Sigmoid colon (tissue), 7 donors: ENCODE measurements around the gene FOXO6. TPM values are rescaled to one million over a fixed set of nuclear protein-coding genes. Genes with fewer than 3 reads are reported as not detected.
A peak's percentile ranks its signal among the peaks of the same experiment; 100 is the strongest.

Source experiments
- DNase-seq: peaks from one replicate; pipeline ENCODE4 v3.0.0-alpha.2; 2019
- H3K27ac ChIP-seq, 4 donors: fragments of 200-600 bp; sonication (generic); one replicate each; pipeline ENCODE4 v1.5.1; 2016 to 2019; ENCODE audit warnings: mild to moderate bottlenecking in 1 of 4
- H3K27me3 ChIP-seq, 3 donors: fragments of 200-600 bp; sonication (generic); one replicate each; pipeline ENCODE4 v1.5.1; 2019; ENCODE audit warnings: mild to moderate bottlenecking in 1 of 3
- H3K36me3 ChIP-seq, 4 donors: fragments of 200-600 bp; sonication (generic); one replicate each; pipeline ENCODE4 v1.5.1; 2016 to 2019
- H3K4me1 ChIP-seq, 4 donors: fragments of 200-600 bp; sonication (generic); one replicate each; pipeline ENCODE4 v1.5.1; 2017 to 2019
- H3K4me3 ChIP-seq, 4 donors: fragments of 200-600 bp; sonication (generic); one replicate each; pipeline ENCODE4 v1.5.1; 2017 to 2019; ENCODE audit warnings: mild to moderate bottlenecking in 2 of 4, moderate library complexity in 1 of 4
- H3K9me3 ChIP-seq, 4 donors: fragments of 200-600 bp in 3 of 4; sonication (generic) in 3 of 4; one replicate each; pipeline versions ENCODE4 v1.5.1 to v1.6.1; 2013 to 2019
- CTCF ChIP-seq, 4 experiments: fragments of 450-650 bp in 3 of 4; fragments of 200-600 bp in 1 of 4; IDR thresholded peaks; one replicate each; pipeline ENCODE4 v1.5.1; 2016 to 2019; ENCODE audit warnings: antibody characterized with exemption in 4 of 4, mild to moderate bottlenecking in 3 of 4, moderate library complexity in 2 of 4
- EP300 ChIP-seq, 4 donors: sonication (generic); formaldehyde crosslinking; IDR thresholded peaks; one replicate each; pipeline ENCODE4 v1.6.1; 2017; ENCODE audit warnings: antibody characterized with exemption in 4 of 4
- POLR2A ChIP-seq, 2 donors: fragments of 450-650 bp; IDR thresholded peaks; one replicate each; pipeline ENCODE4 v1.6.1; 2016; ENCODE audit warnings: antibody characterized with exemption in 2 of 2, mild to moderate bottlenecking in 2 of 2, moderate library complexity in 2 of 2
- POLR2AphosphoS5 ChIP-seq, 4 donors: sonication (generic); formaldehyde crosslinking; IDR thresholded peaks; one replicate each; pipeline ENCODE4 v1.6.1; 2017; ENCODE audit warnings: antibody characterized with exemption in 4 of 4
- WGBS, 2 donors: extraction: QIAGEN DNeasy Blood & Tissue Kit; methylation state at CpG; one replicate each; pipeline ENCODE4 v1.1.7; 2013; 5-methylcytosine and 5-hydroxymethylcytosine counted together
- intact Hi-C: fragments of 100-400 bp; cut with DNase I; formaldehyde crosslinking; loops from one replicate; pipeline ENCODE4 v1.15.1; 2023
- polyA plus RNA-seq, 3 donors: library from polyadenylated mRNA; stranded (reverse); fragments of 200-250 nt; gene quantifications; one replicate each; pipeline ENCODE4 v1.2.3, GENCODE V29; 2013
- total RNA-seq, 4 donors: library from RNA; depleted of rRNA; stranded (reverse); fragments of >200 nt; gene quantifications; one replicate each; pipeline ENCODE4 v1.1.0, GENCODE V29; 2016
- donor health status: healthy with polysubstance abuse.
- donor health status: Bipolar disorder and iron deficiency.
- donor health status: healthy.

FOXO6 gene
- total and polyA plus RNA-seq, 7 donors: 0.20 to 1.4 (median 0.81) TPM; not detected in 2

GRCh38 chr1:41417335-41417682 is 56.1 kb downstream of the FOXO6 start:
- Histone ChIP-seq H3K4me3 (no peak overlapping the region), H3K9me3 (no peaks in the 10 kb centered on the region), H3K36me3 (no peaks in the 10 kb centered on the region), H3K4me1 (peaks cover 0 to 22% (median 10%) of the 10 kb centered on the region in 4 donors), H3K27me3 (no peaks in the 10 kb centered on the region), H3K27ac (no peak overlapping the region)
- 31% methylated on average over 1 of the region's 1 CpG for WGBS, 2 donors
- no peak for DNase-seq
- TF ChIP-seq EP300 (IDR thresholded peaks at IDR 0.05) (no peak), POLR2AphosphoS5 (IDR thresholded peaks at IDR 0.05) (no peak), CTCF (IDR thresholded peaks at IDR 0.05) (no peak), POLR2A (IDR thresholded peaks at IDR 0.05) (no peak)
- intact Hi-C loops: loop anchor here (1.0 to 5.0 kb wide), 3 partner anchors 55 to 149 kb away; partner anchors contain the start of gene FOXO6

DNA sequence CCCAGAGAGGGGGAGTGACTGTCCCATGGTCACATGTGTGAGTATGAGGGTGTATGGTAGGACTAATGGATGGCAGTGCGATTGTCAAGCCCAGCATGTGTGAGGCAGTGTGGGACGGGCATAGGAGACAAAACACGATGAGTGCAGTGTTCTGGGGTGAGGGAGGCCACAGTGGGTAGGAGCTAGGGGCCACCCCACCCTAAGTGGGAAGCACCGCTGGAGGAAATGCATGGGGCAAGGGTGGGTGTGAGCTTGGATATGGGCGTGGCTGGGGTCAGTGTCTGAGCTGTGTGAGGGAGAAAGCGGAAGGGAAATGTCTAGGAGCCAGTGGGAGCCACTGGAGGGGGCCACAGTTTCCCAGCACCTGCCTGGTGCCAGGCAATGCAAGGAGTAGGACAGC is 56.5 kb downstream of the FOXO6 start:
- Histone ChIP-seq H3K4me1 (peaks cover 0 to 22% (median 10%) of the 10 kb centered on the region in 4 donors), H3K36me3 (no peaks in the 10 kb centered on the region), H3K27ac (no peak overlapping the region), H3K9me3 (no peaks in the 10 kb centered on the region), H3K27me3 (no peaks in the 10 kb centered on the region), H3K4me3 (no peak overlapping the region)
- intact Hi-C loops: loop anchor here (1.0 to 5.0 kb wide), 3 partner anchors 55 to 149 kb away; partner anchors contain the start of gene FOXO6
- DNase-seq: no peak
- TF ChIP-seq POLR2A (IDR thresholded peaks at IDR 0.05) (no peak), POLR2AphosphoS5 (IDR thresholded peaks at IDR 0.05) (no peak), EP300 (IDR thresholded peaks at IDR 0.05) (no peak), CTCF (IDR thresholded peaks at IDR 0.05) (no peak)
- 37 to 57% methylated on average over 6 of the region's 6 CpGs for WGBS, 2 donors

- intact Hi-C loops: loop anchor here (5.0 kb wide), 1 partner anchor 57 kb away; the partner anchor contains the start of gene FOXO6
- no peak for TF ChIP-seq POLR2AphosphoS5 (IDR thresholded peaks at IDR 0.05)
- no peak for TF ChIP-seq POLR2A (IDR thresholded peaks at IDR 0.05)
- no peak for TF ChIP-seq CTCF (IDR thresholded peaks at IDR 0.05)
- TF ChIP-seq EP300 (IDR thresholded peaks at IDR 0.05): no peak
- Histone ChIP-seq H3K9me3 (no peaks in the 10 kb centered on the region), H3K4me1 (peaks cover 0 to 22% (median 13%) of the 10 kb centered on the region in 4 donors), H3K27ac (peak overlapping the region in 2 of 4 donors; percentile 10 to 46), H3K36me3 (no peaks in the 10 kb centered on the region), H3K27me3 (no peaks in the 10 kb centered on the region), H3K4me3 (no peak overlapping the region)
- DNase-seq: peak; percentile 79
- 12 to 62% methylated on average over 16 of the region's 16 CpGs for WGBS, 2 donors
Measured at GRCh38 chr1:41418857-41419583, 57.8 kb downstream of the FOXO6 start.

DNA sequence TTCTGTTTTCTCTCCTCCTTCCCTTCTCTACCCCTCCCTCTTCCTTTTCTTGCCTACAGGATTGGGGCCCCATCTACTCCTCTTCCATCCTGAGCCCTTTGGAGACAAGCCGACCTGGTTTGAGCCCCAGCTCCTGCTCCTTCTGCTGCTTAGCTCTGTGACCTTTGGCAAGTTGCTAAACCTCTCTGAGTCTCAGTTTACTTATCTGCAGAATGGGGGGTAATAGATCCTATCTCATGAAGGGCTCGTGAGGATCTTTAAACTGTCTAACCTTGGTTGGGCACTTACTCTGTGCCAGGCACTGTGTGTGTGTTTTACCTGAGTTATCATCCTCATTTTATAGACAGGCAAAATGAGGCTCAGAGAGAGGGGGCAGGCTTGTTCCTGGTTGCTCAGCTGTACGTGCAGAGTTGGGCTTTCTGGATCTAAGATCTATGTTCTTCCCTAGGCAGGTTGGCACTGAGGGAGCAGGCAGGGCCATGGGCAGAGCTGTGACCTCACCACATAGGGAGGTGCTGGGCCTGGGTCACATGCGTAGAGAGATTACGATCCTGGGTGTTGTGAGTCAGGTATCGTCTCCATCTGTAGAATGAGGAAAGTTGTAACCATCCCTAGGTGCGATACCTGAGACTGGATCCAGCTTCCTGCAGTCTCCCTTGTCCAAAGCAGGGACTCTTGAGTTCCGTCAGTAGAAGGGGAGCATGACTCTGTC is 58.5 kb downstream of the FOXO6 start:
- TF ChIP-seq CTCF (IDR thresholded peaks at IDR 0.05) (no peak), POLR2AphosphoS5 (IDR thresholded peaks at IDR 0.05) (no peak), POLR2A (IDR thresholded peaks at IDR 0.05) (no peak), EP300 (IDR thresholded peaks at IDR 0.05) (no peak)
- no peaks in the 10 kb centered on the region for H3K36me3 ChIP-seq
- intact Hi-C loops: loop anchor here (5.0 kb wide), 1 partner anchor 57 kb away; the partner anchor contains the start of gene FOXO6
- H3K27me3 ChIP-seq: no peaks in the 10 kb centered on the region
- peak overlapping the region in 1 of 4 donors; percentile 46 for H3K27ac ChIP-seq
- H3K4me3 ChIP-seq: no peak overlapping the region
- peaks cover 0 to 17% (median 11%) of the 10 kb centered on the region in 4 donors for H3K4me1 ChIP-seq
- no peaks in the 10 kb centered on the region for H3K9me3 ChIP-seq
- DNase-seq: no peak
- 59 to 86% methylated on average over 8 of the region's 8 CpGs for WGBS, 2 donors
